Activated B cell treated with CpG ODN at 0.5 μM for 24 hours (primary cell): ENCODE measurements around the gene SLC22A9. TPM values are rescaled to one million over a fixed set of nuclear protein-coding genes. Genes with fewer than 3 reads are reported as not detected.

Experiments
- ATAC-seq: fragments of 200-7000 bp; cut with Tn5 transposase; one replicate; pipeline ENCODE4 v1.10.0; 2021; ENCODE audit warnings: low read depth, mild to moderate bottlenecking, moderate library complexity
- CTCF ChIA-PET: fragments of 350-600 bp; sonication (Branson Sonifier 250); formaldehyde crosslinking; loops from one replicate; lab custom pipeline; 2021; ENCODE audit warnings: antibody characterized with exemption; lab: Charles Lee
- POLR2A ChIA-PET: fragments of 350-600 bp; sonication (Branson Sonifier 250); formaldehyde crosslinking; loops from one replicate; lab custom pipeline; 2021; ENCODE audit warnings: antibody characterized with exemption; lab: Charles Lee
- DNase-seq: peaks from one replicate; pipeline ENCODE4 v3.0.0; 2022
- H3K27ac Mint-ChIP-seq: one replicate; pipeline ENCODE4 v1.8.0; 2020; ENCODE audit warnings: mixed read lengths
- H3K27me3 Mint-ChIP-seq: one replicate; pipeline ENCODE4 v1.8.0; 2021; ENCODE audit warnings: mixed read lengths
- H3K36me3 Mint-ChIP-seq: one replicate; pipeline ENCODE4 v1.8.0; 2021; ENCODE audit warnings: low read depth, mixed read lengths
- H3K4me1 Mint-ChIP-seq: one replicate; pipeline ENCODE4 v1.8.0; 2021; ENCODE audit warnings: mixed read lengths
- H3K4me3 Mint-ChIP-seq: one replicate; pipeline ENCODE4 v1.8.0; 2020; ENCODE audit warnings: mild to moderate bottlenecking, mixed read lengths
- H3K9me3 Mint-ChIP-seq: one replicate; pipeline ENCODE4 v1.8.0; 2020; ENCODE audit warnings: mixed read lengths
- intact Hi-C: fragments of 100-400 bp; cut with micrococcal nuclease; formaldehyde crosslinking; loops from one replicate; pipeline ENCODE4 v1.15.1; 2024
- total RNA-seq: library from RNA; stranded (reverse); gene quantifications from 2 replicates; pipeline ENCODE4 v1.2.3, GENCODE V29; 2022
- TF ChIP-seq, protein P1 (sequence below): fragments of 200-600 bp; IDR thresholded peaks from one replicate; pipeline ENCODE4 v1.8.0; 2022; ENCODE audit warnings: antibody characterized with exemption, mild to moderate bottlenecking

The SLC22A9 gene
- total RNA-seq, 1 donor from 2014 or later = not detected

DNA sequence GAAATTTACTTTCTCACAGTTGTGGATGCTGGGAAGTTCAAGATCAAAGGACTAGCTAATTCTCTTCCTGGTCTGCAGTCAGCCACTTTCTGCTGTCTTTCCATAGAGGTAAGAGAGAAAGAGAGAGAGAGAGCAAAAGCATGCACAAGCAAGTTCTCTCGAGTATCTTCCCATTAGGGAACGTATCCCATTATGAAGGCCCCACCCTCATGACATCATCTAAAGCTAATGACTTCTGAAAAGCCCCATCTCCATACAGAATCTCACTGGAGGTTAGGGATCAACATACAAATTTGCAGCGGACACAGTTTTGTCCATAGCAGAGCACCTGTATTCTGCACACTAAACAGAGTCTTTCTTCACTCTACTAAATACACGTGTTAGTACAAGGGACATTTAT is 17.4 kb upstream of the SLC22A9 start:
- ATAC-seq (no peak), DNase-seq (no peak)
- no peak overlapping the region for H3K27ac Mint-ChIP-seq

DNA sequence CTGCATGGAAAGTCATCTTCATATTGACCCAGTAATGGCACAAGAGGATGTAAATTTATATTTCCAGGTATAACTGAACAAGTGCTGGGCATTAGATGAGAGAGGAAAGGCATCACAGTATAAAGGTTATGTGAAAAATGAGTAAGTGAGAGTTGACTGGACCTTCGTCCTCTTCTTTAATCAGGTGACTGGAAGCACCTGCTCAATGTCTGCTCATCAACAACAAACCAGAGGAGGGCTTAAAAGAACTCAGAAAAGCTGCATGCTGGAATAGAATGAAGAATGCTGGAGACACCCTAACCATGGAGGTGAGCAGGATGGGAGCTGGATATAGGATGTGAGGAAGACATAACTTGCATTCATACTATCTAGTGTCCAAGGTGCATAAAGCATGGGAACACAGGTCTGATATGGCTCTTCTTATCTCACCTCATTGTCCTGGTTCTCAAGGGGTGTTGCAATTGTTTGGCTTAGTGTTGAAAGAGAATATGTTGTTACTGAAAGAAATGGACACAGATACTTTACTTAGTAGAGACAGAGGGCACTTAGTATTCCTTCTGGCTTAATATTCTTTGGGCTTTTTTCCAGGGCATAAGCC is 7.3 kb upstream of the SLC22A9 start:
- peaks cover 18% of the 10 kb centered on the region for H3K9me3 Mint-ChIP-seq
- H3K27me3 Mint-ChIP-seq = peaks cover 31% of the 10 kb centered on the region

More for the DNA sequence above, 17.4 kb upstream of the SLC22A9 start:
- Mint-ChIP-seq H3K36me3 (no peaks in the 10 kb centered on the region), H3K9me3 (peaks cover 4% of the 10 kb centered on the region), H3K27me3 (peaks cover 19% of the 10 kb centered on the region), H3K4me1 (no peaks in the 10 kb centered on the region), H3K4me3 (no peak overlapping the region)
- ChIA-PET CTCF (no interaction called here), POLR2A (no interaction called here)
- TF ChIP-seq, protein P1, sequence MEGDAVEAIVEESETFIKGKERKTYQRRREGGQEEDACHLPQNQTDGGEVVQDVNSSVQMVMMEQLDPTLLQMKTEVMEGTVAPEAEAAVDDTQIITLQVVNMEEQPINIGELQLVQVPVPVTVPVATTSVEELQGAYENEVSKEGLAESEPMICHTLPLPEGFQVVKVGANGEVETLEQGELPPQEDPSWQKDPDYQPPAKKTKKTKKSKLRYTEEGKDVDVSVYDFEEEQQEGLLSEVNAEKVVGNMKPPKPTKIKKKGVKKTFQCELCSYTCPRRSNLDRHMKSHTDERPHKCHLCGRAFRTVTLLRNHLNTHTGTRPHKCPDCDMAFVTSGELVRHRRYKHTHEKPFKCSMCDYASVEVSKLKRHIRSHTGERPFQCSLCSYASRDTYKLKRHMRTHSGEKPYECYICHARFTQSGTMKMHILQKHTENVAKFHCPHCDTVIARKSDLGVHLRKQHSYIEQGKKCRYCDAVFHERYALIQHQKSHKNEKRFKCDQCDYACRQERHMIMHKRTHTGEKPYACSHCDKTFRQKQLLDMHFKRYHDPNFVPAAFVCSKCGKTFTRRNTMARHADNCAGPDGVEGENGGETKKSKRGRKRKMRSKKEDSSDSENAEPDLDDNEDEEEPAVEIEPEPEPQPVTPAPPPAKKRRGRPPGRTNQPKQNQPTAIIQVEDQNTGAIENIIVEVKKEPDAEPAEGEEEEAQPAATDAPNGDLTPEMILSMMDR = no peak
- intact Hi-C loops = no loop called here

DNA sequence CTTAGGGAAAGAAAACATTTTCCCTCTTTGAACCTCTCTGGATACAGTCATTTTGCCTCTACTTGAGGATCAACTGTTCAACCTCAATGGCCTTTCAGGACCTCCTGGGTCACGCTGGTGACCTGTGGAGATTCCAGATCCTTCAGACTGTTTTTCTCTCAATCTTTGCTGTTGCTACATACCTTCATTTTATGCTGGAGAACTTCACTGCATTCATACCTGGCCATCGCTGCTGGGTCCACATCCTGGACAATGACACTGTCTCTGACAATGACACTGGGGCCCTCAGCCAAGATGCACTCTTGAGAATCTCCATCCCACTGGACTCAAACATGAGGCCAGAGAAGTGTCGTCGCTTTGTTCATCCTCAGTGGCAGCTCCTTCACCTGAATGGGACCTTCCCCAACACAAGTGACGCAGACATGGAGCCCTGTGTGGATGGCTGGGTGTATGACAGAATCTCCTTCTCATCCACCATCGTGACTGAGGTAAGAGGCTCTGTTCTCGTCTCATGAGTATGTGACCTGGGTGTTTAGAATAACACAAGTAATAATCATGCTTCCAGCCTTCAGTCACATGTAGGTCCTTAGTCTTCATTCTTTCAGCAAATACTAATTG is 495 bp downstream of the SLC22A9 start:
- TF ChIP-seq, protein P1 = no peak
- Mint-ChIP-seq H3K4me3 (no peak overlapping the region), H3K27me3 (peaks cover 23% of the 10 kb centered on the region), H3K27ac (no peak overlapping the region), H3K4me1 (peaks cover 1% of the 10 kb centered on the region), H3K9me3 (peaks cover 3% of the 10 kb centered on the region), H3K36me3 (no peaks in the 10 kb centered on the region)
- ChIA-PET POLR2A (no interaction called here), CTCF (no interaction called here)
- intact Hi-C loops = no loop called here
- no peak for DNase-seq
- no peak for ATAC-seq

More for the DNA sequence above, 7.3 kb upstream of the SLC22A9 start:
- DNase-seq (no peak), ATAC-seq (no peak)
- H3K36me3 Mint-ChIP-seq = no peaks in the 10 kb centered on the region
- TF ChIP-seq, protein P1 = no peak
- no peak overlapping the region for H3K27ac Mint-ChIP-seq
- ChIA-PET POLR2A (no interaction called here), CTCF (no interaction called here)
- H3K4me1 Mint-ChIP-seq = no peaks in the 10 kb centered on the region
- no peak overlapping the region for H3K4me3 Mint-ChIP-seq
- intact Hi-C loops = no loop called here

DNA sequence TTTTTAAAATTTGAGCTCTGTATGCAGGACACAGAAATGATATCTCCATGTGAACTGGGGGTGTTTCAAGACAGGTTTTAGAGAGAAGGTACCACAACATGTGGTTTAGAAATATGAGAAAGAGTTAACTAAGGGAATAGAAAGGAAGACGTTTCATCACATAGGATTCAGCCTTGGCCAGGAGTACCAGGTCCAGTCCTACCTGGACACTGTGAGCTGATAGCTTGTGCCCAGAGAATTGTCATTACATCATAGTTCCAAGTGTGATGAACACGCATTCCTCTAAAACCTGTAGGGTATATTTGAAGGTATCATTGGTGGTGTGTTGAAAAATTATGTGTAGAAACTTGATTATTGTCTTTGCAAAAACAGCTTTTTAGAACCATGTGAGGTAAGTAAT is 1.8 kb downstream of the SLC22A9 start:
- H3K9me3 Mint-ChIP-seq = peaks cover 3% of the 10 kb centered on the region
- intact Hi-C loops = no loop called here
- H3K4me3 Mint-ChIP-seq = no peak overlapping the region
- ChIA-PET CTCF (no interaction called here), POLR2A (no interaction called here)
- ATAC-seq (no peak), DNase-seq (no peak)
- TF ChIP-seq, protein P1 = no peak
- peaks cover 17% of the 10 kb centered on the region for H3K27me3 Mint-ChIP-seq
- peaks cover 6% of the 10 kb centered on the region for H3K4me1 Mint-ChIP-seq
- H3K27ac Mint-ChIP-seq = no peak overlapping the region
- H3K36me3 Mint-ChIP-seq = no peaks in the 10 kb centered on the region

DNA sequence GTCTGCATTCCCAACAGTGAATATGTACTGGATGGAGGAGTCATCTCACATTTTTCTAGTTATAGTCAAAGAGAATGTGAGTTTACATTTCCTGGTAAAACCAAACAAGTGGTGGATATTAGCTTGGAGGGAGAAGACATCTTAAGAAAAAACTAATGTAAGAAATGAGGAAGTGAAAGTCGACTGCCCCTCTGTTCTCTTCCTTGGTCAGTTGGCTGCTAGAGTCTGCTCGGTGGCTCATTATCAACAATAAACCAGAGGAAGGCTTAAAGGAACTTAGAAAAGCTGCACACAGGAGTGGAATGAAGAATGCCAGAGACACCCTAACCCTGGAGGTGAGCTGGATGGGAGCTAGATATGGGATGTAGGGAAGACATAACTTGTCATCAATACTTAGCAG is 5.8 kb downstream of the SLC22A9 start:
- no peak overlapping the region for H3K4me3 Mint-ChIP-seq
- intact Hi-C loops = no loop called here
- H3K4me1 Mint-ChIP-seq = peaks cover 6% of the 10 kb centered on the region
- H3K9me3 Mint-ChIP-seq = no peaks in the 10 kb centered on the region
- ATAC-seq (no peak), DNase-seq (no peak)
- TF ChIP-seq, protein P1 = no peak
- no peak overlapping the region for H3K27ac Mint-ChIP-seq
- peaks cover 15% of the 10 kb centered on the region for H3K27me3 Mint-ChIP-seq
- ChIA-PET POLR2A (no interaction called here), CTCF (no interaction called here)
- H3K36me3 Mint-ChIP-seq = no peaks in the 10 kb centered on the region
